Cardiac muscle cell (in vitro differentiated cells and primary cell): ENCODE data around the gene C16orf96. TPM values are rescaled to one million over a fixed set of nuclear protein-coding genes. Genes with fewer than 3 reads are reported as not detected.

Source experiments
- DNase-seq, 2 donors: peaks; one replicate each; pipeline versions ENCODE4 v3.0.0 to v3.0.0-alpha.2; 2010 to 2017; ENCODE audit warnings: low read depth in 1 of 2, low spot score in 1 of 2
- H3K27ac ChIP-seq: fragments of 200-600 bp; sonication (generic); 2 replicates; pipeline ENCODE4 v1.5.1; 2016
- H3K27me3 ChIP-seq: fragments of 200-600 bp; sonication (generic); 2 replicates; pipeline ENCODE4 v1.6.0; 2016; ENCODE audit warnings: control low read depth
- H3K36me3 ChIP-seq: fragments of 200-600 bp; sonication (generic); 2 replicates; pipeline ENCODE4 v1.5.1; 2016; ENCODE audit warnings: control low read depth
- H3K4me1 ChIP-seq: fragments of 200-600 bp; sonication (generic); 2 replicates; pipeline ENCODE4 v1.8.1; 2017; ENCODE audit warnings: low read depth, mild to moderate bottlenecking, mixed run types
- H3K4me3 ChIP-seq: fragments of 200-600 bp; sonication (generic); 2 replicates; pipeline ENCODE4 v1.5.1; 2016; ENCODE audit warnings: mild to moderate bottlenecking
- H3K9me3 ChIP-seq: fragments of 200-600 bp; sonication (generic); 2 replicates; pipeline ENCODE4 v1.5.1; 2017; ENCODE audit warnings: low read depth, mild to moderate bottlenecking, control low read depth
- polyA plus RNA-seq: library from polyadenylated mRNA; unstranded; fragments of >200 nt; fragmentation: Nextera tagmentation; extraction: Ambion mirVana; gene quantifications from 2 replicates; pipeline ENCODE4 v1.2.1, GENCODE V29; 2016
- total RNA-seq: library from RNA; depleted of rRNA; stranded (reverse); fragments of >200 nt; gene quantifications from 2 replicates; pipeline ENCODE4 v1.2.3, GENCODE V29; 2016
- TF ChIP-seq, protein P1 (sequence below): IDR thresholded peaks from 2 replicates; pipeline ENCODE4 v1.5.1; 2012; ENCODE audit warnings: low read depth, mild to moderate bottlenecking, low read length

C16orf96 gene
- total and polyA plus RNA-seq, 2 experiments from 2014 or later = 0.39 to 3.6 TPM

- Histone ChIP-seq H3K4me1 (no peaks in the 10 kb centered on the region), H3K4me3 (no peak overlapping the region), H3K27ac (no peak overlapping the region), H3K27me3 (no peaks in the 10 kb centered on the region), H3K9me3 (no peaks in the 10 kb centered on the region), H3K36me3 (no peaks in the 10 kb centered on the region)
- no peak for DNase-seq
- TF ChIP-seq, protein P1, sequence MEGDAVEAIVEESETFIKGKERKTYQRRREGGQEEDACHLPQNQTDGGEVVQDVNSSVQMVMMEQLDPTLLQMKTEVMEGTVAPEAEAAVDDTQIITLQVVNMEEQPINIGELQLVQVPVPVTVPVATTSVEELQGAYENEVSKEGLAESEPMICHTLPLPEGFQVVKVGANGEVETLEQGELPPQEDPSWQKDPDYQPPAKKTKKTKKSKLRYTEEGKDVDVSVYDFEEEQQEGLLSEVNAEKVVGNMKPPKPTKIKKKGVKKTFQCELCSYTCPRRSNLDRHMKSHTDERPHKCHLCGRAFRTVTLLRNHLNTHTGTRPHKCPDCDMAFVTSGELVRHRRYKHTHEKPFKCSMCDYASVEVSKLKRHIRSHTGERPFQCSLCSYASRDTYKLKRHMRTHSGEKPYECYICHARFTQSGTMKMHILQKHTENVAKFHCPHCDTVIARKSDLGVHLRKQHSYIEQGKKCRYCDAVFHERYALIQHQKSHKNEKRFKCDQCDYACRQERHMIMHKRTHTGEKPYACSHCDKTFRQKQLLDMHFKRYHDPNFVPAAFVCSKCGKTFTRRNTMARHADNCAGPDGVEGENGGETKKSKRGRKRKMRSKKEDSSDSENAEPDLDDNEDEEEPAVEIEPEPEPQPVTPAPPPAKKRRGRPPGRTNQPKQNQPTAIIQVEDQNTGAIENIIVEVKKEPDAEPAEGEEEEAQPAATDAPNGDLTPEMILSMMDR = no peak
Measured at GRCh38 chr16:4539716-4540284, 16.3 kb upstream of the C16orf96 start.

DNA sequence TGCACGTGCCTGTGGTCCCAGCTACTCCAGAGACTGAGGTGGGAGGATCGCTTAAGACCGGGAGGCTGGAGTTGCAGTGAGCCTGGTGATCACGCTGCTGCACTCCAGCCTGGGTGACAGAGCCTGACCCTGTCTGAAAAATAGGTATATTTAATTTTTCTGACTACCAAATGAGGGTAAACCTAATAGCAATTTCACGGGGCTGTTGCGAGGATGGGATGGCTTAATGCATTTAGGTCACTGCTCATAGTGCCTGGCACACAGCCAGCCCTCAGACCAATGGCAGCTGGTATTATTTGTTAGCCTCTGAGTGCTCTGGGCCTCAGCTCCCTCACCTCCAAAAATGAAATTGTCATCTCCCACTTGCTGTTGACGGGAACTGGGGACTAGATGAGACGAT is 11.7 kb upstream of the C16orf96 start:
- H3K4me1 ChIP-seq = no peaks in the 10 kb centered on the region
- H3K9me3 ChIP-seq = no peaks in the 10 kb centered on the region
- no peak overlapping the region for H3K27ac ChIP-seq
- TF ChIP-seq, protein P1 = no peak
- no peaks in the 10 kb centered on the region for H3K27me3 ChIP-seq
- no peak for DNase-seq
- no peak overlapping the region for H3K4me3 ChIP-seq
- no peaks in the 10 kb centered on the region for H3K36me3 ChIP-seq

GRCh38 chr16:4548124-4548523 is 8.0 kb upstream of the C16orf96 start:
- no peaks in the 10 kb centered on the region for H3K36me3 ChIP-seq
- DNase-seq = no peak
- H3K4me3 ChIP-seq = no peak overlapping the region
- no peak overlapping the region for H3K27ac ChIP-seq
- TF ChIP-seq, protein P1 = no peak
- H3K27me3 ChIP-seq = no peaks in the 10 kb centered on the region
- H3K4me1 ChIP-seq = no peaks in the 10 kb centered on the region
- H3K9me3 ChIP-seq = no peaks in the 10 kb centered on the region

- H3K4me1 ChIP-seq = no peaks in the 10 kb centered on the region
- H3K36me3 ChIP-seq = no peaks in the 10 kb centered on the region
- no peaks in the 10 kb centered on the region for H3K9me3 ChIP-seq
- no peak overlapping the region for H3K4me3 ChIP-seq
- TF ChIP-seq, protein P1 = no peak
- no peaks in the 10 kb centered on the region for H3K27me3 ChIP-seq
- peak in 1 of 2 donors; percentile 22 for DNase-seq
- no peak overlapping the region for H3K27ac ChIP-seq
Measured at GRCh38 chr16:4550591-4550990, 5.5 kb upstream of the C16orf96 start.

DNA sequence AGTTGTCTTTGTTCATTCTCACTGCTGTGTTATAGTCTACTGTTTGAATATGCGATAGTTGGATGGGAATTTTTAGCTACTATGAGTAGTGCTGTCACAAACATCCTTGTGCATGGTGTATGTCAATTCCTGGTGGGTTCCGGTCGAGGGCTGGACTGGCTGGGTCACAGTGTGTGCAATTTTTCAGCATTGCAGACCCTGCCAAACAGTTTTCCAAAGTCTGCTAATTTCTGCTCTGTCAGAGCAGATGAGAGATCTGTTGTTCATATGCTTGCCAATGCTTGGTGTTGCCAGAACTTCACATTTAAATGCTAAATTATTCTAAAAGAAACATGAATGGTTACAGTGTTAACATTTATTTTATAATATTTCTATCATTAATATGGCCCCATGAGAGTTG is 3.6 kb upstream of the C16orf96 start:
- Histone ChIP-seq H3K27me3 (no peaks in the 10 kb centered on the region), H3K4me3 (no peak overlapping the region), H3K9me3 (no peaks in the 10 kb centered on the region), H3K27ac (no peak overlapping the region), H3K36me3 (no peaks in the 10 kb centered on the region), H3K4me1 (no peaks in the 10 kb centered on the region)
- no peak for DNase-seq
- TF ChIP-seq, protein P1 = no peak

DNA sequence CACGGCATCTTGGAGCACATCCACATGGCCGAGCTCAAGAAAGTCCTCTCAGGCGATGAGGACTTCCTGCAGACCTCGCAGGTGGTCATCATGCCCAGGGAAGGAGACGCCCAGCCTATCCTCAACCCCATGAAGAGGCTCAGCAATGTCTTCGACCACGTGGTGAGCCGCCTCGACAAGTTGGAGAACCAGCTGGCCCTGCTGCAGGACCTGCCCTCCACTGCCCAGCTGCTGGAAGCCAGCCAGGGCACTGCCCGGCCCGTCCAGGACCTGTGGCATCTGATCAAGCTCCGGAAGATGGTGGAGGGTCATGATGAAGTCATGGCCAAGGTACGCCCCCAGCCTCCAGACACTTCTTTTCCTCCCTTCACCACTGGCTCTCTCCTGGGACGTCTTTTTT is 440 bp downstream of the C16orf96 start:
- H3K4me1 ChIP-seq = no peaks in the 10 kb centered on the region
- no peak overlapping the region for H3K27ac ChIP-seq
- H3K27me3 ChIP-seq = no peaks in the 10 kb centered on the region
- no peaks in the 10 kb centered on the region for H3K36me3 ChIP-seq
- no peak overlapping the region for H3K4me3 ChIP-seq
- TF ChIP-seq, protein P1 = no peak
- DNase-seq = no peak
- no peaks in the 10 kb centered on the region for H3K9me3 ChIP-seq
